AG09319 (cell line): ENCODE results near the gene CENPS.

Experiments
- DNase-seq: peaks from one replicate; pipeline ENCODE4 v3.0.0-alpha.2; 2010; ENCODE audit warnings: low read depth; ENCODE audit errors: extremely low read depth
- CTCF ChIP-seq: IDR thresholded peaks from 2 replicates; pipeline ENCODE4 v1.5.1; 2011; ENCODE audit warnings: low read depth, mild to moderate bottlenecking, inconsistent platforms, low read length, moderate library complexity

The CENPS gene

GRCh38 chr1:10430216-10431069 lies at the start of gene CENPS:
CENPS (plus strand) TSS chr1:10430433; CDS start chr1:10430518, 85 bp downstream.
- DNase-seq: peak; percentile 61
- TF ChIP-seq CTCF: peak; percentile 76

- no peak for TF ChIP-seq CTCF
- peak; percentile 43 for DNase-seq
Observed at GRCh38 chr1:10380594-10381275, 49.5 kb upstream of the CENPS start.

DNA sequence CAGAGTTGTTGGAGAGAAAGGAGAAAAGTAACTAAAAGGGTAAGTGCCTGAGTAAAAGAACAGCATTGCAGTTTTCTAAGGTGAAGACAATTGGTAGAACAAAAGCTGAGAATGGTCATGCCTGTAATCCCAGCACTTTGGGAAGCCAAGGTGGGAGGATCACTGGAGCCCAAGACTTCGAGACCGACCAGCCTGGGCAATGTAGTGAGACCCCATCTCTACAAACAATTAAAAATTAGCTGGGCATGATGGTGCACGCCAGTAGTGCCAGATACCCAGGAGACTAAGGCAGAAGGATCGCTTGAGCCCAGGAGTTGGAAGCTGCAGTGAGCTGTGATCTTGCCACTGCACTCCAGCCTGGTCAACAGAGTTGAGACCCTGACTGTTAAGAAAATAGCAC lies 46.6 kb upstream of the CENPS start:
- TF ChIP-seq CTCF: no peak
- no peak for DNase-seq

GRCh38 chr1:10384219-10384618 lies 46.0 kb upstream of the CENPS start:
- TF ChIP-seq CTCF: no peak
- DNase-seq: no peak

DNA sequence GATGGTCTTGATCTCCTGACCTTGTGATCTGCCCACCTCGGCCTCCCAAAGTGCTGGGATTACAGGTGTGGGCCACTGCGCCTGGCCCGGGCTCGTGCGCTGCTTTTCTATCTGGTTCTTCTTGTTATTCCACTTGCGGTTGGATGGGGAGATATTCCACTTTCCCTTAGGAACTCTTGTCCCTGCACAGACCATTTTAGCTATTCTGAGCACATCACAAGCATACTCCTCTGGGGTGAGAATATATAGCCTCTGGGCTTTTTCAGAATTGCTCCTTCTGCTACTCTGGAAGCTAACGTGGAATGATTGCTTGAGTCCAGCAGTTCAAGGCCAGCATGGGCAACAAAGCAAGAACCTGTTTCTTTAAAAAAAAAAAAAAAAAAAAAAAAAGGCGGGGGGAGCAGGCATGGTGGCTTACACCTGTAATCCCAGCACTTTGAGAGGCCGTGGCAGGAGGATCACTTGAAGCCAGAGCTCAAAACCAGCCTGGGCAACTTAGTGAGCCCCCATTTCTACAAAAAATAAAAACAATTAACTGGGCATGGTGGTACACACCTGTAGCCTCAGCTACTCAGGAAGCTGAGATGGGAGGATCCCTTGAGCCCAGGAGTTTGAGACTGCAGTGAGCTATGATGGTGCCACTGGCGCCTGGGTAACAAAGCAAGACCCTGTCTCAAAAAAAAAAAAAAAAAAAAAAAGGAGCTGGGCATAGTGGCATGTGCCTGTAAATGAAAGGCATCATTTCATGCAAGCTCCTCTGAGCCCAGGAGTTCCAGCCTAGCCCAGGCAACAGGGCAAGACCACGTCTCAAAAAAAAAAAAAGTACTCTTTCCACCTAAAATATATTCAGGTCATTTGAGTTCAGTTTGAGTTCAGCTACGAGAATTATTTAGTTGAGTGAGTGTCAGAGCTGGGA lies 43.2 kb upstream of the CENPS start:
- no peak for TF ChIP-seq CTCF
- DNase-seq: no peak

GRCh38 chr1:10387677-10388386 lies 42.4 kb upstream of the CENPS start:
- peak; percentile 14; the same call in 1 of the 2 replicates for TF ChIP-seq CTCF
- DNase-seq: peak; percentile 42
